ENCODE results near the gene GHR.

Gene GHR

GRCh38 chr5:42621662-42622061 lies 198.4 kb downstream of the GHR start:
- Histone ChIP-seq H3K4me3 (ENCODE audit: control insufficient read depth in 1 of 7, extremely low read depth in 1 of 7, insufficient read depth in 4 of 7, low read depth in 2 of 7, low read length in 6 of 7) (no peak overlapping the region), H3K27ac (ENCODE audit: insufficient read depth in 1 of 2, low read depth in 1 of 2, low read length in 2 of 2, poor library complexity in 1 of 2, severe bottlenecking in 2 of 2) (peak overlapping the region in 1 of 2 experiments; percentile 16), H3K27me3 (replicated peaks in 2 of 5; ENCODE audit: control insufficient read depth in 4 of 5, insufficient read depth in 5 of 5, low read length in 4 of 5) (no peaks in the 10 kb centered on the region), H3K4me1 (ENCODE audit: control extremely low read depth in 1 of 4, control insufficient read depth in 4 of 4, insufficient read depth in 4 of 4, low read length in 3 of 4) (peaks cover 0 to 13% (median 0%) of the 10 kb centered on the region in 4 experiments), H3K9me3 (ENCODE audit: control extremely low read depth in 1 of 5, control insufficient read depth in 4 of 5, insufficient read depth in 2 of 5, low read depth in 1 of 5, low read length in 4 of 5) (no peaks in the 10 kb centered on the region), H3K36me3 (ENCODE audit: control insufficient read depth in 4 of 4, insufficient read depth in 4 of 4, low read length in 3 of 4) (no peaks in the 10 kb centered on the region)
- ChIA-PET CTCF (interaction anchor here (1.5 kb wide), 1 partner anchor 10 kb away, joined by 3 read pairs; no protein-coding TSS in a partner anchor), POLR2A (no interaction called here)
- peak in 2 of 3 donors; percentile 9 to 28 for DNase-seq
- WGBS (ENCODE audit: insufficient coverage): 20% methylated on average over 1 of the region's 1 CpG

- Histone ChIP-seq H3K4me1 (ENCODE audit: control extremely low read depth in 1 of 4, control insufficient read depth in 4 of 4, insufficient read depth in 4 of 4, low read length in 3 of 4) (peaks cover 0 to 13% (median 0%) of the 10 kb centered on the region in 4 experiments), H3K4me3 (ENCODE audit: control insufficient read depth in 1 of 7, extremely low read depth in 1 of 7, insufficient read depth in 4 of 7, low read depth in 2 of 7, low read length in 6 of 7) (no peak overlapping the region), H3K9me3 (ENCODE audit: control extremely low read depth in 1 of 5, control insufficient read depth in 4 of 5, insufficient read depth in 2 of 5, low read depth in 1 of 5, low read length in 4 of 5) (no peaks in the 10 kb centered on the region), H3K27me3 (replicated peaks in 2 of 5; ENCODE audit: control insufficient read depth in 4 of 5, insufficient read depth in 5 of 5, low read length in 4 of 5) (no peaks in the 10 kb centered on the region), H3K36me3 (ENCODE audit: control insufficient read depth in 4 of 4, insufficient read depth in 4 of 4, low read length in 3 of 4) (no peaks in the 10 kb centered on the region), H3K27ac (ENCODE audit: insufficient read depth in 1 of 2, low read depth in 1 of 2, low read length in 2 of 2, poor library complexity in 1 of 2, severe bottlenecking in 2 of 2) (no peak overlapping the region)
- no peak for DNase-seq
- ChIA-PET POLR2A (interaction anchor here (0.6 kb wide), 1 partner anchor 9 kb away, joined by 5 read pairs; no protein-coding TSS in a partner anchor), CTCF (no interaction called here)
- 100% methylated on average over 1 of the region's 2 CpGs for WGBS (ENCODE audit: insufficient coverage)
Measured at GRCh38 chr5:42624912-42625311, 201.7 kb downstream of the GHR start.

- POLR2A ChIA-PET: no interaction called here
- H3K9me3 ChIP-seq (ENCODE audit: control extremely low read depth in 1 of 5, control insufficient read depth in 4 of 5, insufficient read depth in 2 of 5, low read depth in 1 of 5, low read length in 4 of 5): no peaks in the 10 kb centered on the region
- H3K36me3 ChIP-seq (ENCODE audit: control insufficient read depth in 4 of 4, insufficient read depth in 4 of 4, low read length in 3 of 4): no peaks in the 10 kb centered on the region
Measured at GRCh38 chr5:42626462-42626861, 203.2 kb downstream of the GHR start.

GRCh38 chr5:42628821-42629220 lies 205.6 kb downstream of the GHR start:
- H3K36me3 ChIP-seq (ENCODE audit: control insufficient read depth in 4 of 4, insufficient read depth in 4 of 4, low read length in 3 of 4): no peaks in the 10 kb centered on the region
- ChIA-PET POLR2A (no interaction called here), CTCF (no interaction called here)
- WGBS (ENCODE audit: insufficient coverage): no CpG with 5 or more reads among the region's 1 CpG
- H3K4me1 ChIP-seq (ENCODE audit: control extremely low read depth in 1 of 4, control insufficient read depth in 4 of 4, insufficient read depth in 4 of 4, low read length in 3 of 4): no peaks in the 10 kb centered on the region
- H3K4me3 ChIP-seq (ENCODE audit: control insufficient read depth in 1 of 7, extremely low read depth in 1 of 7, insufficient read depth in 4 of 7, low read depth in 2 of 7, low read length in 6 of 7): no peak overlapping the region
- DNase-seq: no peak
- no peak overlapping the region for H3K27ac ChIP-seq (ENCODE audit: insufficient read depth in 1 of 2, low read depth in 1 of 2, low read length in 2 of 2, poor library complexity in 1 of 2, severe bottlenecking in 2 of 2)
- H3K27me3 ChIP-seq (replicated peaks in 2 of 5; ENCODE audit: control insufficient read depth in 4 of 5, insufficient read depth in 5 of 5, low read length in 4 of 5): no peaks in the 10 kb centered on the region
- no peaks in the 10 kb centered on the region for H3K9me3 ChIP-seq (ENCODE audit: control extremely low read depth in 1 of 5, control insufficient read depth in 4 of 5, insufficient read depth in 2 of 5, low read depth in 1 of 5, low read length in 4 of 5)

More at GRCh38 chr5:42626462-42626861, 203.2 kb downstream of the GHR start:
- Histone ChIP-seq H3K27me3 (replicated peaks in 2 of 5; ENCODE audit: control insufficient read depth in 4 of 5, insufficient read depth in 5 of 5, low read length in 4 of 5) (no peaks in the 10 kb centered on the region), H3K27ac (ENCODE audit: insufficient read depth in 1 of 2, low read depth in 1 of 2, low read length in 2 of 2, poor library complexity in 1 of 2, severe bottlenecking in 2 of 2) (no peak overlapping the region), H3K4me3 (ENCODE audit: control insufficient read depth in 1 of 7, extremely low read depth in 1 of 7, insufficient read depth in 4 of 7, low read depth in 2 of 7, low read length in 6 of 7) (no peak overlapping the region), H3K4me1 (ENCODE audit: control extremely low read depth in 1 of 4, control insufficient read depth in 4 of 4, insufficient read depth in 4 of 4, low read length in 3 of 4) (peaks cover 0 to 6% (median 0%) of the 10 kb centered on the region in 4 experiments)
- WGBS (ENCODE audit: insufficient coverage): 100% methylated on average over 1 of the region's 4 CpGs
- DNase-seq: no peak
- CTCF ChIA-PET: no interaction called here

- Histone ChIP-seq H3K27me3 (replicated peaks in 2 of 5; ENCODE audit: control insufficient read depth in 4 of 5, insufficient read depth in 5 of 5, low read length in 4 of 5) (no peaks in the 10 kb centered on the region), H3K36me3 (ENCODE audit: control insufficient read depth in 4 of 4, insufficient read depth in 4 of 4, low read length in 3 of 4) (no peaks in the 10 kb centered on the region), H3K27ac (ENCODE audit: insufficient read depth in 1 of 2, low read depth in 1 of 2, low read length in 2 of 2, poor library complexity in 1 of 2, severe bottlenecking in 2 of 2) (no peak overlapping the region), H3K4me3 (ENCODE audit: control insufficient read depth in 1 of 7, extremely low read depth in 1 of 7, insufficient read depth in 4 of 7, low read depth in 2 of 7, low read length in 6 of 7) (no peak overlapping the region), H3K4me1 (ENCODE audit: control extremely low read depth in 1 of 4, control insufficient read depth in 4 of 4, insufficient read depth in 4 of 4, low read length in 3 of 4) (no peaks in the 10 kb centered on the region), H3K9me3 (ENCODE audit: control extremely low read depth in 1 of 5, control insufficient read depth in 4 of 5, insufficient read depth in 2 of 5, low read depth in 1 of 5, low read length in 4 of 5) (no peaks in the 10 kb centered on the region)
- POLR2A ChIA-PET: no interaction called here
- DNase-seq: no peak
- no CpG with 5 or more reads among the region's 2 CpGs for WGBS (ENCODE audit: insufficient coverage)
- CTCF ChIA-PET: no interaction called here
Measured at GRCh38 chr5:42629284-42629683, 206.0 kb downstream of the GHR start.

- H3K4me3 ChIP-seq (ENCODE audit: control insufficient read depth in 1 of 7, extremely low read depth in 1 of 7, insufficient read depth in 4 of 7, low read depth in 2 of 7, low read length in 6 of 7): no peak overlapping the region
- CTCF ChIA-PET: interaction anchor here (0.8 kb wide), 1 partner anchor 10 kb away, joined by 3 read pairs; no protein-coding TSS in a partner anchor
- DNase-seq: no peak
Measured at GRCh38 chr5:42631241-42631640, 208.0 kb downstream of the GHR start.

GRCh38 chr5:42632354-42632900 lies 209.2 kb downstream of the GHR start:
- H3K27ac ChIP-seq (ENCODE audit: insufficient read depth in 1 of 2, low read depth in 1 of 2, low read length in 2 of 2, poor library complexity in 1 of 2, severe bottlenecking in 2 of 2): no peak overlapping the region
- no peaks in the 10 kb centered on the region for H3K36me3 ChIP-seq (ENCODE audit: control insufficient read depth in 4 of 4, insufficient read depth in 4 of 4, low read length in 3 of 4)
- POLR2A ChIA-PET: no interaction called here
- CTCF ChIA-PET: no interaction called here
- H3K4me1 ChIP-seq (ENCODE audit: control extremely low read depth in 1 of 4, control insufficient read depth in 4 of 4, insufficient read depth in 4 of 4, low read length in 3 of 4): no peaks in the 10 kb centered on the region
- H3K27me3 ChIP-seq (replicated peaks in 2 of 5; ENCODE audit: control insufficient read depth in 4 of 5, insufficient read depth in 5 of 5, low read length in 4 of 5): no peaks in the 10 kb centered on the region
- no peak overlapping the region for H3K4me3 ChIP-seq (ENCODE audit: control insufficient read depth in 1 of 7, extremely low read depth in 1 of 7, insufficient read depth in 4 of 7, low read depth in 2 of 7, low read length in 6 of 7)
- no CpG with 5 or more reads among the region's 1 CpG for WGBS (ENCODE audit: insufficient coverage)
- H3K9me3 ChIP-seq (ENCODE audit: control extremely low read depth in 1 of 5, control insufficient read depth in 4 of 5, insufficient read depth in 2 of 5, low read depth in 1 of 5, low read length in 4 of 5): no peaks in the 10 kb centered on the region
- DNase-seq: no peak

More at GRCh38 chr5:42631241-42631640, 208.0 kb downstream of the GHR start:
- POLR2A ChIA-PET: no interaction called here
- Histone ChIP-seq H3K27me3 (replicated peaks in 2 of 5; ENCODE audit: control insufficient read depth in 4 of 5, insufficient read depth in 5 of 5, low read length in 4 of 5) (no peaks in the 10 kb centered on the region), H3K27ac (ENCODE audit: insufficient read depth in 1 of 2, low read depth in 1 of 2, low read length in 2 of 2, poor library complexity in 1 of 2, severe bottlenecking in 2 of 2) (no peak overlapping the region), H3K4me1 (ENCODE audit: control extremely low read depth in 1 of 4, control insufficient read depth in 4 of 4, insufficient read depth in 4 of 4, low read length in 3 of 4) (no peaks in the 10 kb centered on the region), H3K9me3 (ENCODE audit: control extremely low read depth in 1 of 5, control insufficient read depth in 4 of 5, insufficient read depth in 2 of 5, low read depth in 1 of 5, low read length in 4 of 5) (no peaks in the 10 kb centered on the region), H3K36me3 (ENCODE audit: control insufficient read depth in 4 of 4, insufficient read depth in 4 of 4, low read length in 3 of 4) (no peaks in the 10 kb centered on the region)
- 100% methylated on average over 3 of the region's 5 CpGs for WGBS (ENCODE audit: insufficient coverage)
